Stimulated activated naive B cell treated with anti-CD40 and anti-IgM and Interleukin-4, amounts not matched to agents 10 μg/mL and 1 μg/mL and 100 μg/mL, for 72 hours (primary cell): ENCODE data around the gene AMPH.
A peak's percentile ranks its signal among the peaks of the same experiment; 100 is the strongest.

Experiments
- ATAC-seq, 2 donors: fragments of 150-1000 bp; cut with Tn5 transposase; replicated peaks; 2 replicates each; pipeline ENCODE4 v1.10.0; 2021; ENCODE audit warnings: moderate library complexity in 1 of 2
- DNase-seq: peaks from one replicate; pipeline ENCODE4 v3.0.0; 2021
- H3K27ac Mint-ChIP-seq: one replicate; pipeline ENCODE4 v1.8.0; 2022; ENCODE audit warnings: mild to moderate bottlenecking, mixed read lengths
- H3K27me3 Mint-ChIP-seq, 2 donors: one replicate each; pipeline ENCODE4 v1.8.0; 2022; ENCODE audit warnings: mixed read lengths in 2 of 2
- H3K36me3 Mint-ChIP-seq, 2 donors: one replicate each; pipeline ENCODE4 v1.8.0; 2022; ENCODE audit warnings: mixed read lengths in 2 of 2, mild to moderate bottlenecking in 1 of 2
- H3K4me1 Mint-ChIP-seq, 2 donors: one replicate each; pipeline ENCODE4 v1.8.0; 2022; ENCODE audit warnings: mixed read lengths in 2 of 2, mild to moderate bottlenecking in 1 of 2
- H3K4me3 Mint-ChIP-seq, 2 donors: one replicate each; pipeline ENCODE4 v1.8.0; 2022; ENCODE audit warnings: mild to moderate bottlenecking in 2 of 2, mixed read lengths in 2 of 2, moderate library complexity in 1 of 2
- H3K9me3 Mint-ChIP-seq, 2 donors: one replicate each; pipeline ENCODE4 v1.8.0; 2022; ENCODE audit warnings: mixed read lengths in 2 of 2, mild to moderate bottlenecking in 1 of 2

Gene AMPH

GRCh38 chr7:38448584-38449234 is 182.5 kb downstream of the AMPH start:
- H3K36me3 Mint-ChIP-seq: no peaks in the 10 kb centered on the region
- no peaks in the 10 kb centered on the region for H3K4me1 Mint-ChIP-seq
- no peaks in the 10 kb centered on the region for H3K9me3 Mint-ChIP-seq
- H3K27me3 Mint-ChIP-seq: peaks cover 0 to 7% of the 10 kb centered on the region in 2 donors
- DNase-seq: no peak
- H3K4me3 Mint-ChIP-seq: no peak overlapping the region
- ATAC-seq: no peak
- H3K27ac Mint-ChIP-seq: no peak overlapping the region

GRCh38 chr7:38448054-38448453 is 183.1 kb downstream of the AMPH start:
- Mint-ChIP-seq H3K27ac (no peak overlapping the region), H3K9me3 (no peaks in the 10 kb centered on the region), H3K27me3 (peaks cover 0 to 7% of the 10 kb centered on the region in 2 donors), H3K36me3 (no peaks in the 10 kb centered on the region), H3K4me3 (no peak overlapping the region), H3K4me1 (no peaks in the 10 kb centered on the region)
- ATAC-seq: no peak
- DNase-seq: no peak

- no peak for DNase-seq
- H3K27ac Mint-ChIP-seq: no peak overlapping the region
- ATAC-seq: peak; percentile 55 to 84
- no peak overlapping the region for H3K4me3 Mint-ChIP-seq
- H3K27me3 Mint-ChIP-seq: peaks cover 6 to 9% of the 10 kb centered on the region in 2 donors
- peaks cover 0 to 5% of the 10 kb centered on the region in 2 donors for H3K4me1 Mint-ChIP-seq
- H3K9me3 Mint-ChIP-seq: peaks cover 0 to 5% of the 10 kb centered on the region in 2 donors
- H3K36me3 Mint-ChIP-seq: peaks cover 0 to 5% of the 10 kb centered on the region in 2 donors
Observed at GRCh38 chr7:38438970-38439369, 192.2 kb downstream of the AMPH start.

GRCh38 chr7:38432671-38433070 is 198.5 kb downstream of the AMPH start:
- H3K36me3 Mint-ChIP-seq: no peaks in the 10 kb centered on the region
- DNase-seq (no peak), ATAC-seq (no peak)
- H3K27me3 Mint-ChIP-seq: peaks cover 6 to 9% of the 10 kb centered on the region in 2 donors
- no peak overlapping the region for H3K4me3 Mint-ChIP-seq
- peaks cover 0 to 8% of the 10 kb centered on the region in 2 donors for H3K9me3 Mint-ChIP-seq
- no peak overlapping the region for H3K27ac Mint-ChIP-seq
- peaks cover 16 to 19% of the 10 kb centered on the region in 2 donors for H3K4me1 Mint-ChIP-seq

- DNase-seq (no peak), ATAC-seq (no peak)
- Mint-ChIP-seq H3K9me3 (peaks cover 0 to 8% of the 10 kb centered on the region in 2 donors), H3K4me1 (peaks cover 20 to 25% of the 10 kb centered on the region in 2 donors), H3K36me3 (no peaks in the 10 kb centered on the region), H3K27ac (no peak overlapping the region), H3K27me3 (peaks cover 6 to 9% of the 10 kb centered on the region in 2 donors), H3K4me3 (no peak overlapping the region)
Observed at GRCh38 chr7:38432080-38432479, 199.1 kb downstream of the AMPH start.

GRCh38 chr7:38429057-38429456 is 202.1 kb downstream of the AMPH start:
- Mint-ChIP-seq H3K27me3 (no peaks in the 10 kb centered on the region), H3K36me3 (peaks cover 3 to 13% of the 10 kb centered on the region in 2 donors), H3K4me1 (peaks cover 40 to 56% of the 10 kb centered on the region in 2 donors), H3K9me3 (peaks cover 11 to 19% of the 10 kb centered on the region in 2 donors), H3K4me3 (no peak overlapping the region), H3K27ac (no peak overlapping the region)
- ATAC-seq (peak; percentile 29 to 40), DNase-seq (no peak)

GRCh38 chr7:38428041-38428440 is 203.1 kb downstream of the AMPH start:
- Mint-ChIP-seq H3K9me3 (peaks cover 16 to 25% of the 10 kb centered on the region in 2 donors), H3K27me3 (no peaks in the 10 kb centered on the region), H3K27ac (no peak overlapping the region), H3K4me1 (peaks cover 46 to 65% of the 10 kb centered on the region in 2 donors), H3K36me3 (peaks cover 3 to 19% of the 10 kb centered on the region in 2 donors), H3K4me3 (no peak overlapping the region)
- DNase-seq: no peak
- ATAC-seq: no peak

GRCh38 chr7:38427279-38427955 is 203.8 kb downstream of the AMPH start:
- no peak for DNase-seq
- no peak for ATAC-seq
- Mint-ChIP-seq H3K36me3 (peaks cover 3 to 19% of the 10 kb centered on the region in 2 donors), H3K4me3 (peak overlapping the region in 1 of 2 donors; percentile 19), H3K4me1 (peaks cover 47 to 65% of the 10 kb centered on the region in 2 donors), H3K9me3 (peaks cover 16 to 25% of the 10 kb centered on the region in 2 donors), H3K27me3 (no peaks in the 10 kb centered on the region), H3K27ac (peak overlapping the region; percentile 16)

- Mint-ChIP-seq H3K9me3 (peaks cover 14 to 25% of the 10 kb centered on the region in 2 donors), H3K27me3 (no peaks in the 10 kb centered on the region), H3K36me3 (peaks cover 3 to 19% of the 10 kb centered on the region in 2 donors), H3K27ac (no peak overlapping the region), H3K4me1 (peaks cover 47 to 65% of the 10 kb centered on the region in 2 donors), H3K4me3 (peak overlapping the region in 1 of 2 donors; percentile 20)
- DNase-seq: no peak
- peak; percentile 89 to 94 for ATAC-seq
Observed at GRCh38 chr7:38425509-38425908, 205.7 kb downstream of the AMPH start.

- H3K27me3 Mint-ChIP-seq: no peaks in the 10 kb centered on the region
- H3K9me3 Mint-ChIP-seq: peaks cover 14 to 25% of the 10 kb centered on the region in 2 donors
- peak overlapping the region; percentile 25 for H3K27ac Mint-ChIP-seq
- ATAC-seq (peak; percentile 35 to 39), DNase-seq (no peak)
- H3K36me3 Mint-ChIP-seq: peaks cover 3 to 19% of the 10 kb centered on the region in 2 donors
- H3K4me1 Mint-ChIP-seq: peaks cover 47 to 65% of the 10 kb centered on the region in 2 donors
- no peak overlapping the region for H3K4me3 Mint-ChIP-seq
Observed at GRCh38 chr7:38424750-38425463, 206.3 kb downstream of the AMPH start.

GRCh38 chr7:38413784-38414183 is 217.4 kb downstream of the AMPH start:
- peak; percentile 22 for DNase-seq
- ATAC-seq: peak; percentile 96 to 97
- Mint-ChIP-seq H3K27me3 (no peaks in the 10 kb centered on the region), H3K4me3 (peak overlapping the region; percentile 10 to 41), H3K4me1 (peaks cover 26 to 45% of the 10 kb centered on the region in 2 donors), H3K9me3 (no peaks in the 10 kb centered on the region), H3K27ac (peak overlapping the region; percentile 53), H3K36me3 (no peaks in the 10 kb centered on the region)

GRCh38 chr7:38411404-38411803 is 219.8 kb downstream of the AMPH start:
- no peaks in the 10 kb centered on the region for H3K9me3 Mint-ChIP-seq
- DNase-seq: no peak
- H3K36me3 Mint-ChIP-seq: no peaks in the 10 kb centered on the region
- H3K4me1 Mint-ChIP-seq: peaks cover 27 to 45% of the 10 kb centered on the region in 2 donors
- H3K27me3 Mint-ChIP-seq: no peaks in the 10 kb centered on the region
- H3K4me3 Mint-ChIP-seq: no peak overlapping the region
- no peak overlapping the region for H3K27ac Mint-ChIP-seq
- peak in 1 of 2 donors; percentile 35 for ATAC-seq

GRCh38 chr7:38410056-38410455 is 221.1 kb downstream of the AMPH start:
- no peak for DNase-seq
- Mint-ChIP-seq H3K27ac (no peak overlapping the region), H3K36me3 (no peaks in the 10 kb centered on the region), H3K27me3 (no peaks in the 10 kb centered on the region), H3K4me1 (peaks cover 27 to 45% of the 10 kb centered on the region in 2 donors), H3K9me3 (peaks cover 0 to 2% of the 10 kb centered on the region in 2 donors), H3K4me3 (no peak overlapping the region)
- no peak for ATAC-seq

- Mint-ChIP-seq H3K36me3 (peaks cover 0 to under 1% of the 10 kb centered on the region in 2 donors), H3K9me3 (peaks cover under 1 to 2% of the 10 kb centered on the region in 2 donors), H3K27me3 (no peaks in the 10 kb centered on the region), H3K4me1 (peaks cover 27 to 45% of the 10 kb centered on the region in 2 donors), H3K27ac (no peak overlapping the region), H3K4me3 (no peak overlapping the region)
- DNase-seq (no peak), ATAC-seq (no peak)
Observed at GRCh38 chr7:38409531-38409930, 221.6 kb downstream of the AMPH start.
